ENCODE data around the gene TTLL10. TPM values are rescaled to one million over a fixed set of nuclear protein-coding genes. Genes with fewer than 3 reads are reported as not detected.
"Not testable (repeated sequence)": the region's sequence is repeated elsewhere in the genome, so short reads cannot be mapped to it uniquely, and the experiment has no call there.

TTLL10 gene
- total and polyA plus RNA-seq, 8 donors: 0.13 to 6.4 (median 0.46) TPM; not detected in 5

- no peaks in the 10 kb centered on the region for H3K9me3 ChIP-seq
- peak overlapping the region in 3 of 5 donors; percentile 9 to 62 (median 20) for H3K27ac ChIP-seq
- intact Hi-C loops (cut with DNase I; ENCODE audit: low total_unique reads): loop anchor here (5.0 to 10.0 kb wide), 2 partner anchors 49 to 53 kb away; no protein-coding TSS in a partner anchor
- H3K36me3 ChIP-seq: peaks cover 0 to 17% (median 3%) of the 10 kb centered on the region in 4 donors
- DNase-seq: peak in 1 of 2 donors; percentile 25
- TF ChIP-seq EP300 (IDR thresholded peaks at IDR 0.05): no peak
- TF ChIP-seq CTCF (IDR thresholded peaks at IDR 0.05): no peak
- peaks cover 6 to 54% (median 40%) of the 10 kb centered on the region in 4 donors for H3K4me1 ChIP-seq
- H3K27me3 ChIP-seq: peaks cover 3 to 95% (median 33%) of the 10 kb centered on the region in 3 donors
- WGBS, 5 donors: 60 to 73% (median 64%) methylated on average over 21 to 33 of the region's 33 CpGs
- H3K4me3 ChIP-seq: no peak overlapping the region
These were observed 1.9 kb upstream of the TTLL10 start for GRCh38 chr1:1171546-1172340.

GRCh38 chr1:1173061-1173792, 453 bp upstream of the TTLL10 start:
- H3K36me3 ChIP-seq: peaks cover 0 to 17% (median 3%) of the 10 kb centered on the region in 4 donors
- no peaks in the 10 kb centered on the region for H3K9me3 ChIP-seq
- intact Hi-C loops (cut with DNase I; ENCODE audit: low total_unique reads): loop anchor here (5.0 to 10.0 kb wide), 2 partner anchors 51 to 52 kb away; no protein-coding TSS in a partner anchor
- no peak for DNase-seq
- WGBS, 5 donors: 46 to 55% (median 52%) methylated on average over 29 to 32 of the region's 32 CpGs
- no peak for TF ChIP-seq CTCF (IDR thresholded peaks at IDR 0.05)
- no peak for TF ChIP-seq POLR2AphosphoS5 (IDR thresholded peaks at IDR 0.05)
- TF ChIP-seq POLR2A (IDR thresholded peaks at IDR 0.05): no peak
- peaks cover 0 to 95% (median 26%) of the 10 kb centered on the region in 3 donors for H3K27me3 ChIP-seq
- H3K4me3 ChIP-seq: no peak overlapping the region
- H3K27ac ChIP-seq: no peak overlapping the region
- peaks cover 5 to 39% (median 26%) of the 10 kb centered on the region in 4 donors for H3K4me1 ChIP-seq

GRCh38 chr1:1175221-1176062, 1.8 kb downstream of the TTLL10 start:
- Histone ChIP-seq H3K27ac (no peak overlapping the region), H3K4me1 (peaks cover 5 to 17% (median 11%) of the 10 kb centered on the region in 4 donors), H3K27me3 (peaks cover 0 to 94% (median 22%) of the 10 kb centered on the region in 3 donors), H3K36me3 (no peaks in the 10 kb centered on the region), H3K4me3 (no peak overlapping the region), H3K9me3 (no peaks in the 10 kb centered on the region)
- no peak for TF ChIP-seq POLR2A (IDR thresholded peaks at IDR 0.05)
- TF ChIP-seq EP300 (IDR thresholded peaks at IDR 0.05): no peak
- TF ChIP-seq CTCF (IDR thresholded peaks at IDR 0.05): no peak
- TF ChIP-seq POLR2AphosphoS5 (IDR thresholded peaks at IDR 0.05): no peak
- intact Hi-C loops (cut with DNase I; ENCODE audit: low total_unique reads): loop anchor here (10.0 kb wide), 1 partner anchor 49 kb away; no protein-coding TSS in a partner anchor
- peak in 1 of 2 donors; percentile 28 for DNase-seq
- WGBS, 5 donors: 84 to 90% (median 89%) methylated on average over 20 to 29 of the region's 29 CpGs

GRCh38 chr1:1176063-1176761, 2.5 kb downstream of the TTLL10 start:
- H3K9me3 ChIP-seq, H3K36me3 ChIP-seq, H3K4me3 ChIP-seq, H3K27ac ChIP-seq: not testable (repeated sequence)
- intact Hi-C loops (cut with DNase I; ENCODE audit: low total_unique reads): loop anchor here (10.0 kb wide), 1 partner anchor 49 kb away; no protein-coding TSS in a partner anchor
- peaks cover 5 to 12% (median 8%) of the 10 kb centered on the region in 4 donors for H3K4me1 ChIP-seq
- 49 to 67% (median 55%) methylated on average over 17 to 22 of the region's 22 CpGs for WGBS, 5 donors
- H3K27me3 ChIP-seq: peaks cover 0 to 94% (median 17%) of the 10 kb centered on the region in 3 donors
- DNase-seq: peak in 1 of 2 donors; percentile 41

Measured in stomach (tissue), 9 donors.